HG03432 (cell line): ENCODE measurements around the gene OR52W1.

Source experiments
- ATAC-seq: cut with Tn5 transposase; IDR thresholded peaks from one replicate; pipeline ENCODE4 v1.9.1; 2021; ENCODE audit warnings: mild to moderate bottlenecking, moderate library complexity; ENCODE audit not compliant: unreplicated experiment

Gene OR52W1

GRCh38 chr11:6199174-6199810 lies at the start of gene OR52W1:
TSS of gene OR52W1 (plus strand) at chr11:6199224. CDS start at chr11:6199224, 0 bp downstream.
- ATAC-seq = no peak

GRCh38 chr11:6151117-6151516 lies 47.9 kb upstream of the OR52W1 start:
- ATAC-seq = no peak

- ATAC-seq = no peak
Measured at GRCh38 chr11:6152126-6152525, 46.9 kb upstream of the OR52W1 start.

- ATAC-seq = no peak
Measured at GRCh38 chr11:6156628-6157359, 42.2 kb upstream of the OR52W1 start.

- no peak for ATAC-seq
Measured at GRCh38 chr11:6170226-6170625, 28.8 kb upstream of the OR52W1 start, which contains the start of gene OR52B2. TSS of gene OR52B2 (minus strand) at chr11:6170326. CDS start at chr11:6170326, 0 bp downstream.

GRCh38 chr11:6175440-6175839 lies 23.6 kb upstream of the OR52W1 start:
- no peak for ATAC-seq

- ATAC-seq = no peak
Measured at GRCh38 chr11:6191742-6192141, 7.3 kb upstream of the OR52W1 start.

GRCh38 chr11:6194065-6194581 lies 4.9 kb upstream of the OR52W1 start:
- ATAC-seq = no peak

GRCh38 chr11:6196396-6196795 lies 2.6 kb upstream of the OR52W1 start:
- peak; percentile 49 for ATAC-seq

- ATAC-seq = no peak
Measured at GRCh38 chr11:6197466-6198200, 1.4 kb upstream of the OR52W1 start.

- no peak for ATAC-seq
Measured at GRCh38 chr11:6200975-6201374, 2.0 kb downstream of the OR52W1 start.

GRCh38 chr11:6201481-6201880 lies 2.5 kb downstream of the OR52W1 start:
- no peak for ATAC-seq

GRCh38 chr11:6202041-6202440 lies 3.0 kb downstream of the OR52W1 start:
- no peak for ATAC-seq

- ATAC-seq = peak; percentile 87
Measured at GRCh38 chr11:6203327-6203726, 4.3 kb downstream of the OR52W1 start.

- no peak for ATAC-seq
Measured at GRCh38 chr11:6204706-6205105, 5.7 kb downstream of the OR52W1 start.

GRCh38 chr11:6205366-6205765 lies 6.3 kb downstream of the OR52W1 start, which contains the start of gene C11orf42:
TSS of gene C11orf42 (plus strand) at chr11:6205557. CDS start at chr11:6205616, 59 bp downstream.
- no peak for ATAC-seq

GRCh38 chr11:6206456-6207180 lies 7.6 kb downstream of the OR52W1 start:
- ATAC-seq = no peak

- ATAC-seq = no peak
Measured at GRCh38 chr11:6209801-6210200, 10.8 kb downstream of the OR52W1 start.

- ATAC-seq = no peak
Measured at GRCh38 chr11:6210274-6210955, 11.4 kb downstream of the OR52W1 start.

GRCh38 chr11:6214530-6214929 lies 15.5 kb downstream of the OR52W1 start:
- ATAC-seq = no peak
